Measurements from ENCODE around the gene POLR1G. TPM values are rescaled to one million over a fixed set of nuclear protein-coding genes. Genes with fewer than 3 reads are reported as not detected.

POLR1G gene
- total and polyA plus RNA-seq, 9 of the 15 experiments (the other 6 are each of a cell fraction or from before 2014, with no cell fraction given) = 3.0 to 50.1 (median 27.4) TPM

GRCh38 chr19:45439190-45439568 is 32.7 kb downstream of the POLR1G start (continued):
- TF ChIP-seq HDAC2 (IDR thresholded peaks at IDR 0.05) (no peak), MXD1 (CRISPR knock-in tag; IDR thresholded peaks at IDR 0.05; ENCODE audit: borderline replicate concordance, poor library complexity, severe bottlenecking) (no peak), SMC3 (conservative IDR thresholded peaks at IDR 0.05; ENCODE audit: insufficient read depth, low read depth, low read length) (no peak), FOSL1 (tag; conservative IDR thresholded peaks at IDR 0.05) (no peak)

GRCh38 chr19:45439569-45440258 is 33.3 kb downstream of the POLR1G start:
- ATAC-seq = peak; percentile 81
- H3K9ac ChIP-seq (ENCODE audit: insufficient read depth in 1 of 2, low read depth in 2 of 2, low read length in 2 of 2) = peak overlapping the region; percentile 82 to 93
- ChIA-PET POLR2A (interaction anchor here (0.5 to 3.6 kb wide), 22 partner anchors 9 to 550 kb away, joined by 3 to 51 read pairs (median 5); partner anchors contain the start of genes ERCC1 and FOSB), CTCF (ENCODE audit: low intra/inter-chr PET ratio) (interaction anchor here (0.7 to 6.4 kb wide), 10 partner anchors 11 to 203 kb away, joined by 3 to 179 read pairs (median 8); partner anchors contain the start of gene FOSB)
- peak; percentile 82 to 96 (median 86) for DNase-seq (ENCODE audit: extremely low read depth in 1 of 4, low spot score in 3 of 4)
- in situ Hi-C loops (cut with MboI) (loop anchor here (5.0 kb wide), 1 partner anchor 38 kb away; no protein-coding TSS in a partner anchor), intact Hi-C loops (cut with micrococcal nuclease) (loop anchor here (1.0 to 5.0 kb wide), 2 partner anchors 39 to 203 kb away; no protein-coding TSS in a partner anchor)
- TSS peak; percentile 60 for BruUV-seq (replicated peaks)
- peaks cover 31 to 48% of the 10 kb centered on the region in 2 experiments for H3K4me1 ChIP-seq (replicated peaks in 1 of 2; ENCODE audit: control insufficient read depth in 2 of 2, insufficient read depth in 2 of 2, low read length in 2 of 2)
- FAIRE-seq = peak; percentile 60
- H3K4me2 ChIP-seq (ENCODE audit: insufficient read depth, low read length) = peak overlapping the region; percentile 81
- no peaks in the 10 kb centered on the region for H3K9me1 ChIP-seq (ENCODE audit: control insufficient read depth, insufficient read depth, low read length)
- under 1% methylated on average over 61 of the region's 78 CpGs for WGBS (ENCODE audit: insufficient coverage, low coverage, missing lambda C conversion rate)
- H3K27ac ChIP-seq (ENCODE audit: extremely low read depth, low read depth, low read length) = peak overlapping the region; percentile 93
- no peaks in the 10 kb centered on the region for H3K79me2 ChIP-seq (ENCODE audit: control insufficient read depth, insufficient read depth, low read length)
- no peaks in the 10 kb centered on the region for H3K9me3 ChIP-seq (replicated peaks; ENCODE audit: control insufficient read depth, insufficient read depth, low read depth, low read length)
- H4K20me1 ChIP-seq (replicated peaks; ENCODE audit: control insufficient read depth, insufficient read depth, low read length) = 0 out of 2 replicates have a peak, but pooled peaks cover 4% of the 10 kb centered on the region
- peak overlapping the region; percentile 91 for H2AFZ ChIP-seq (ENCODE audit: low read depth, low read length)
- H3K4me3 ChIP-seq = peak overlapping the region; percentile 68
- H3K27me3 ChIP-seq (ENCODE audit: control insufficient read depth in 2 of 2, insufficient read depth in 2 of 2, low read length in 2 of 2) = no peaks in the 10 kb centered on the region
- H3K36me3 ChIP-seq (ENCODE audit: control insufficient read depth, insufficient read depth, low read length) = no peaks in the 10 kb centered on the region
- TF ChIP-seq NFE2 (IDR thresholded peaks at IDR 0.05; ENCODE audit: low read depth) (peak; percentile 76), ZNF395 (CRISPR knock-in tag; IDR thresholded peaks at IDR 0.05) (peak; percentile 76; the same call in 1 of the 2 replicates), ZBTB40 (IDR thresholded peaks at IDR 0.05) (peak; percentile 85), ZBTB40 (CRISPR knock-in tag; IDR thresholded peaks at IDR 0.05) (no peak)

All from K562 (cell line).